ENCODE data around the gene PREX1.
A peak's percentile ranks its signal among the peaks of the same experiment; 100 is the strongest.

PREX1 gene

GRCh38 chr20:48649868-48650267 is 177.9 kb downstream of the PREX1 start:
- DNase-seq = no peak

- no peak for DNase-seq
Measured at GRCh38 chr20:48649104-48649626, 178.6 kb downstream of the PREX1 start.

- DNase-seq = peak; percentile 8
Measured at GRCh38 chr20:48648482-48649051, 179.2 kb downstream of the PREX1 start.

GRCh38 chr20:48647858-48648257 is 179.9 kb downstream of the PREX1 start:
- no peak for DNase-seq

- no peak for DNase-seq
Measured at GRCh38 chr20:48645666-48646065, 182.1 kb downstream of the PREX1 start.

GRCh38 chr20:48644286-48644828 is 183.4 kb downstream of the PREX1 start:
- no peak for DNase-seq

- DNase-seq = no peak
Measured at GRCh38 chr20:48642105-48642880, 185.5 kb downstream of the PREX1 start.

GRCh38 chr20:48640871-48641270 is 186.9 kb downstream of the PREX1 start:
- no peak for DNase-seq

GRCh38 chr20:48639899-48640298 is 187.9 kb downstream of the PREX1 start:
- no peak for DNase-seq

GRCh38 chr20:48638546-48638945 is 189.3 kb downstream of the PREX1 start:
- DNase-seq = no peak

- DNase-seq = no peak
Measured at GRCh38 chr20:48637461-48637860, 190.3 kb downstream of the PREX1 start.

- no peak for DNase-seq
Measured at GRCh38 chr20:48636301-48636700, 191.5 kb downstream of the PREX1 start.

GRCh38 chr20:48635791-48636267 is 192.0 kb downstream of the PREX1 start:
- DNase-seq = no peak

- DNase-seq = no peak
Measured at GRCh38 chr20:48635361-48635760, 192.4 kb downstream of the PREX1 start.

GRCh38 chr20:48634641-48635040 is 193.2 kb downstream of the PREX1 start:
- no peak for DNase-seq

GRCh38 chr20:48633620-48634257 is 194.1 kb downstream of the PREX1 start:
- no peak for DNase-seq

GRCh38 chr20:48632825-48633619 is 194.8 kb downstream of the PREX1 start:
- no peak for DNase-seq

- DNase-seq = no peak
Measured at GRCh38 chr20:48632017-48632824, 195.6 kb downstream of the PREX1 start.

GRCh38 chr20:48631114-48632016 is 196.4 kb downstream of the PREX1 start:
- DNase-seq = no peak

- no peak for DNase-seq
Measured at GRCh38 chr20:48630342-48631075, 197.3 kb downstream of the PREX1 start.

All from NCI-H1417 treated with DMSO at 0.1 percent for 48 hours (cell line).